CD4-positive, alpha-beta T cell treated with Interleukin-2 at 100 ng/mL for 4 hours (primary cell): ENCODE data around the gene RAD9B.
"Not testable (repeated sequence)": the region's sequence is repeated elsewhere in the genome, so short reads cannot be mapped to it uniquely, and the experiment has no call there.

ENCODE experiments used
- DNase-seq: peaks from one replicate; pipeline ENCODE4 v3.0.0-alpha.2; 2020; ENCODE audit warnings: low spot score

RAD9B gene

GRCh38 chr12:110528277-110528839 is 26.2 kb downstream of the RAD9B start:
- DNase-seq: no peak

GRCh38 chr12:110530511-110530910 is 28.4 kb downstream of the RAD9B start:
- no peak for DNase-seq

DNA sequence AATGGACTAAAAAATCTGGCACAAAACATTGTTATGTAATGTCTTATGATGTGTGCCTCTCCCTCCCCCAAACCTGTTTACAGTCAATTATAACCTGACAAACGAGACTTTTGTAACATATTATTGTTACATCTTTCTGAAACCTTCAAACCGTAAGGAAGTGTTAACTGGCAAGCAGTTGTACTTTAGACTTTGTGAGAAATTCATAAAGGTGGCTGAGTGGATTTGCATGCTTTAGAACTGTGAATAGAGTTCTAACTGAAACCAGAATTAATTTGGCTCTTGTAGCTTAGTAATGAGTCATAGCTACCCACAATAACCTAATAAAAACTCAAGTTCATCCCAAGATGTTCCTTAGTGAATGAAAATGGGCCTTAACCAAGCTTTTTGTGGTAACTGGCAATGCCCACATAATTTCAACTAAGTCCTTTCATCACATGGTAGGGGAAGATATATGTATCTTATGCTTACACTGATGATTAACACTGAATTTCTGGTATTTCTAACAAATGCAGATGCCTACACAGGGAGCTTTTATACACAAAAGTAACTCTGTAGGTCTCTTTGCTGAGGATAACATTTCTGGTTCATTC is 29.7 kb downstream of the RAD9B start:
- DNase-seq: no peak

DNA sequence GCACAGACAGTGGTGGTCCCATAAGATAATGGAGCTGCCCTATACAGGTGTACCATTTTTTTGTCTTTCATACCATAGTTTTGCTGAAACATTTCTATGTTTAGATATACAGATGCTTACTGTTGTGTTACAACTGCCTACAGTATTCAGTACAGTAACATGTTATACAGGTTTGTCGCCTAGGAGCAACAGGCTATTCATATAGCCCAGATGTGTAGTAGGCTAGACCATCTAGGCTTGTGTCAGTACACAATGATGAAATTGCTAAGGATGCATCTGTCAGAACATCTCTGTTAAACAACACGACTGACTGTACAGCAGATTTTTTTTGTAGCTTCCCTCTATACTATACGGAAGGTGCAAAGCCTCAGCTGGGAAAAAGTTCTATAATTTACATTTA is 30.5 kb downstream of the RAD9B start:
- DNase-seq: no peak

DNA sequence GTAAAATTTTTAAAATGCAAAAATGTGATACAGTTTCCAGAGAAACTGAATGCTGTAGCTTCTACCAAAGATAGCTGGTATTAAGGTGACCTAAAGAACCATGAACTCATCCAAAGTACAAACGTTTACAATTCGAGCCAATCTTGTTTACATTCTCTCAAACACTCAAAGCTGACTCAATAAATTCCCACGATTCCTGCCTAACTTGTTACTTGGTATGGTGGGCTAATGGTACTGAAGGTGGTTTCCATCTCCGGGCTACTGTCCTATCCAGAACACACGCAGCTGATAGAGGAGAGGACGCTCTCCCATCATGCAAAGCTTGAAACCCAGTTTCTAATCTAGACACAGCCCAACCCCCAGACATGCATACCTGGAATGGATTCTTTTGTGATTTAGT is 31.5 kb downstream of the RAD9B start:
- no peak for DNase-seq

GRCh38 chr12:110534811-110535210 is 32.7 kb downstream of the RAD9B start:
- DNase-seq: no peak

DNA sequence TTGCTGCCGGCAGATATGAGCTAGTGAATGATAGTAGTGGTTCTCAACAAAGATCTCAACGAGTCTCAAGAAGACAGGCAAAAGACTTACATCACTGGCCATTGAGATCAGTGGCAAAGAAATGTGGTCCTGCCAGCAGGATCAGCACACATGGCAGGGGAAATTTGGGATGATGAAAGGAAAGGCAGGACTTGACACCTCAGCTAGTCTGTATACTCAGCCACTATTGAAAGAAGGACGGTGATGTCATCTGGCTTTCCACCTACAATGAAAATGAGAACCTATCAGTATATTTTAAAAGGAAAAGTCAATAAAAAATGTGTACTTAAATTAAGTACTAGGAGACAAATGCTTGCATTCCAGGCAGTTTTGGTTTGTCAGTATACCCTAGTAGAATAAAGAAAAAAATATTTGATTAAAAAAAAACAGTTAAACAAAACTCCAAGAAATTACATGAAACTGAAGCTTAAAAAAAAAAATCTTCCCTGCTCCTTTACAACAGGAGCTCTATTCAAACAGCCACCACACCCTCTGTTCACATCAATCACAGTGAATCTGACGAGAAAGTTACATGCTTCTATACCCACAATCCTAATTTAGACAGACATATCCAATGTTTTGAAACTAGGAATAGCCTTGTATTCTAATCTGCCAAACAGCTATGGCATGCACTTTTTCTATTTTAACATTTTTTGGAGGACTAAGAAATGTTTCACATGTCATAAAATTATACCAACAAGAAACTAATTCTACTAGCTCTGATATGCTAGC is 34.9 kb downstream of the RAD9B start:
- DNase-seq: no peak

DNA sequence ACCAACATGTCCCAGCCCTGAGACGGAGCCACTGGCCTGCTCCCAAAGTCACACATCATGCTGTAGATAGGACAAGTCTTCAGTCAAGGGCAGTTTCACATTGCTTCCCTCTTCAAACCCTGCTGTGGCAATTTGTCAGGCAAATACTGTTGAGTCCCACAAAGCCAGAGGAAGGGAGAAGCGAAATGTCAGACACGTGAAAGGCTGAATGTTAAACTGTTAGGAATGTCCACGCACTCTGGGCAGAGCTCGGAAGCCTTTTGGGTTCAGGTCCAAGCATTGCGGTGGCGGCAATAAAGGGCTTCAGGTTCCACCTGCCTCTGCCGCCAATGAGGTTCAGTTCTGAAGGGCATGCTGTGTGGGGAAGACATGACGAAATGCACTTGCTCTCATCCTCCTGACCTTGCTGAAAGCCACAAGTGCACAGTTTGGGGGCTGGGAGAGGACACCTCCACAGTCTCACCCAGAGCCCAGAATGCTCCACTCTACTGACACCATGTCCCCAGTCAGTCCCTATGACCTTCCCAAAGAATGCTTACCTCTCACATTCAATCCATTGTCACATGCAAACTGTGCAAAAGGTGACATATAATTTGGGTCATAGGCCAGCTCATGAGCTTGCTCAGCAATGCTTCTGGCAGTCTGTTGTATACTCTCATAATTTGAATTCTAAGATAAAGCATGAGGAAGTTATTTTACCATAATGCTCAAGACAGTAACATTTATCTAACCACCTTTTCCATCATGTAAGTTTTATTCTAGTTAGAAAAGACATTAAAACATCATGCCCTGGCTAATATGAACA is 35.7 kb downstream of the RAD9B start:
- DNase-seq: no peak

GRCh38 chr12:110538869-110539622 is 36.9 kb downstream of the RAD9B start:
- DNase-seq: no peak

DNA sequence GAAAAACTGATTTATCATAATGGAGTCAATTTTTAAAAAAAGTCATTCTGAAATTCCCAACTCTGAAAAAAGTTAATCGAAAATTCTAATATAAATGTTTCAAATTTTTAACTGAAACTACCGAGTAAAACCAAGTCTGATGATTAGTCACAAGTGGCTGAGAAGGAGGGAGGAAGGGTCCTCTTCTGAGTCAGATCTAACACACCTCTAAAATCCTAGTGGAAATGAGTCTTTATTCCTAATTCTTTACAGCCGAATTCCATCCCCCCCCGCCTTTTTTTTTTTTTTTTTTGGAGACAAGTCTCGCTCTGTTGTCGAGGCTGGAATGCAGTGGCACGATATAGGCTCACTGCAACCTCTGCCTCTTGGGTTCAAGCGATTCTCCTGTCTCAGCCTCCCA is 37.9 kb downstream of the RAD9B start:
- DNase-seq: no peak

DNA sequence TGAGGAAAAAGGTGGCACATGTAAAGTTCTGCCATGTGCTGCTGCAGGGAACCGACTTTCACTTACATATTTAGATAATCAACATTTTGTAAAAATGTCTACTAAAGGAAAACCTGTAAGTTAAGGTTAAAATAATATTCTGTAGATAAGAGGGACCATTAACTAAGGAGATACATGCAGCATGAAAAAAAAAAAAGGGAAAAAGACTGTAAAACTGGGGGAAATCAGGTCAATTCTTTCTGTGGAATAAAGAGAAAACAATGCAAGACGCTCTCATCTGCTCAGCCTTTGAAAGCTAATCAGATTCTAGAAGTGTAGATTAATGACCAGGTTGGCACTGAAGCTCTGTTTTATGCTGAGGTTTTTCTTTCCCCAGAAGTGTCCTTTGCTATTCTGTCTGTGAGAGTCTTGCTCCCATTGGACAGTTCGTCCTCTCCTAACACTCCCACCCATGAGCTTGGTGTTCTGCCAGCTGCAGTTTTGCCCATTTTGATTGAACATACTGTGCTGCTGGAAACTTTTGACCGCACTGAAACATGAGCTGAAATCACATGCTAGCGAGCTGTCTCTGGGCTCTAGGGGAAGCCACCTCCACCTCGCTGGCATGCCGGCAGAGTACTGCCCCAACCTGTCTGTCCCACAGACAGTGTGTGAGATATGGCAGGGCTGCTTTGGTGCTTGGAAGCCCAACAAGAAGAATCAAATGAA is 41.3 kb downstream of the RAD9B start:
- no peak for DNase-seq

GRCh38 chr12:110543965-110544364 is 41.8 kb downstream of the RAD9B start:
- no peak for DNase-seq

- not testable (repeated sequence) for DNase-seq
Observed at GRCh38 chr12:110545259-110545658, 43.1 kb downstream of the RAD9B start.

DNA sequence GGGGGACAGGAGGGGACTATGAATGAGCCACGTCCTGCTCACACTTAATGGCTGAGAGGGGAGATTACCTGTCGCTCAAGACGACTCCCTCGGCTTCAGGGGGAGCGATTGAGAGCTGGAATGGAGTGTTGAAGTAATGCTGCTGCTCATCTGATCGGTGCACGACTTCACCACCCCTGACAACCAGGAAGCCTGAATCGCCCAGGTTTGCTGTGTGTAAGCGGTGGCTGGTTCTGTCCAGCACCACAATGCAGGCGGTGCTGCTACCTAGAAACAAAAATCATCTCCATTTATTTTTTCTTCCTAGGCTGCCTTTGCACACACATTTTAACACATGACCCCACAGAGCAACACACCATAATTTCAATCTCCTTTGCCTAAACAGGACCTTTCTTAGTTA is 43.7 kb downstream of the RAD9B start:
- no peak for DNase-seq

DNA sequence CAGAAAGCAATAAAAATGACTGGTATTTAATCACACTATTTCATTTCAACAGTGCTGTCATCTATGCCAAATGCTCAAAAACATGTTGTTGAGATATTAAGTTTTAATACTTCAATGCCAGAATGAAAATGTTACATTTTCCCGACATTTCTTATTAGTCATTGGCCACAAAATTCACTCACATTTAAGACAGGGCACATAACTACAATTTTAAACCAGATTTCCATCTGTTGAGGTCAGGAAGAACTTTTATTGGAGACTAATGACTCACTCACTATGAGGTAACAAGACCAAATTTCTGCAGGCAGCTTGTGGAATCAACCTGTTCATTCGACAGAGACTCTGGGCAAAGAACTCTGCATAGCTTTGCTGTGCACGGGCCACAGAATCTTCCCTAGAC is 44.2 kb downstream of the RAD9B start:
- DNase-seq: no peak

DNA sequence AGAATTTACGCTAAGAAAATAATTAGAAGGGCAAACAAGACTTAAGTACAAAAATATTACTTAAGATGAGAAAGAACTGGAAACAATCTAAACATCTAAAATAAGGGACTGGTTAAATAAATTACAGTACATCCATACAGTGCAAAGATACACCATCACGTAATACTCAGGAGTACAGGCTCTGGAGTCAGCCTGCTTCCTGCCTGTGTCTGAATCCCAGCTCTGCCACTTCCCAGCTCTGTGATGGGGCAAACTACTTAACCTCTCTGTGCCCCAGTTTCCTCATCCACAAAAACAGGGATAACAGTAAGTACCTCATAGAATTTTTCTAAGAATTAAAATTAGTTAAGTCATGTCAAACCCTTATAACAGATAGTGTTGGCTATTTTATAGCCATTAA is 45.0 kb downstream of the RAD9B start:
- no peak for DNase-seq

GRCh38 chr12:110548678-110549077 is 46.5 kb downstream of the RAD9B start:
- DNase-seq: no peak

DNA sequence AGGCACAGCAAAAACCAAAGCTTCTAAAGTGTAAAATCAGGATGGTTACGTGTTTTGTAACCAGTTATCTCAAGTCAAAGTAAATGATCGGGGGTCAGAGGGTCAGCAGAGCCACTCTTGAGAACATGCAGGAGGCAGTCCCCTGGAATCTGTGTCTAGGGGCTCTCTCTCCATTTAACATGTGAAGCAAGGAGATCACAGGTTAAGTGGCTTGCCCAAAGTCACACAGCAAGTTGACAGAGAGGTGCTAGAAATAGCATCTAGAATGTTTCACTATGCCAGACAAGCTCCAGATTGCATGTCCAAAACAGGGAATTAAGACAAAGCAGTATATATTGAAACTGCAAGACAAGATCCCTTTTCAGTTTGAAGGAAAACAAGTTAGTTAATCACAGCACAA is 47.6 kb downstream of the RAD9B start:
- no peak for DNase-seq

- DNase-seq: no peak
Observed at GRCh38 chr12:110550981-110551380, 48.9 kb downstream of the RAD9B start.
